ENCODE measurements around the gene TMEM80.
"Not testable (repeated sequence)": the region's sequence is repeated elsewhere in the genome, so short reads cannot be mapped to it uniquely, and the experiment has no call there.

The TMEM80 gene

GRCh38 chr11:686451-687243 is 9.0 kb upstream of the TMEM80 start:
- H3K79me2 ChIP-seq (ENCODE audit: control insufficient read depth, insufficient read depth, low read length): peaks cover 5% of the 10 kb centered on the region
- H2BK5ac ChIP-seq (ENCODE audit: low read length): no peak overlapping the region
- H3K9ac ChIP-seq (ENCODE audit: low read length): no peak overlapping the region
- H3K79me1 ChIP-seq (ENCODE audit: low read length): peaks cover 5% of the 10 kb centered on the region
- H3K23ac ChIP-seq (ENCODE audit: low read length): no peak overlapping the region
- H2BK15ac ChIP-seq (replicated peaks; ENCODE audit: low read depth): no peak overlapping the region
- no peak overlapping the region for H4K8ac ChIP-seq (ENCODE audit: low read depth, low read length)
- WGBS (ENCODE audit: extremely low coverage, insufficient coverage, low lambda C conversion rate): no CpG with 5 or more reads among the region's 30 CpGs
- H3K27ac ChIP-seq (ENCODE audit: low read depth, low read length): no peak overlapping the region
- no peak overlapping the region for H2AK5ac ChIP-seq (ENCODE audit: low read length)
- no peaks in the 10 kb centered on the region for H3K4me1 ChIP-seq (ENCODE audit: control insufficient read depth, low read depth, low read length)
- no peak overlapping the region for H4K5ac ChIP-seq (ENCODE audit: low read length)
- no peak for DNase-seq
- no peak overlapping the region for H3K4ac ChIP-seq (ENCODE audit: low read depth, low read length)
- H2BK120ac ChIP-seq (ENCODE audit: low read depth, low read length): no peak overlapping the region
- H3K18ac ChIP-seq (ENCODE audit: low read length): no peak overlapping the region
- H3K27me3 ChIP-seq (ENCODE audit: insufficient read depth, low read length, poor library complexity): no peaks in the 10 kb centered on the region
- no peak overlapping the region for H3K4me2 ChIP-seq (ENCODE audit: low read length)
- H3K4me3 ChIP-seq (ENCODE audit: low read length): no peak overlapping the region
- H3K56ac ChIP-seq (ENCODE audit: low read length): no peak overlapping the region
- H3K36me3 ChIP-seq (ENCODE audit: control insufficient read depth, insufficient read depth, low read length): peaks cover 16% of the 10 kb centered on the region

- no peak overlapping the region for H3K4ac ChIP-seq (ENCODE audit: low read depth, low read length)
- no peak overlapping the region for H3K9ac ChIP-seq (ENCODE audit: low read length)
- peaks cover 11% of the 10 kb centered on the region for H3K79me2 ChIP-seq (ENCODE audit: control insufficient read depth, insufficient read depth, low read length)
- H3K4me3 ChIP-seq (ENCODE audit: low read length): no peak overlapping the region
- no peak overlapping the region for H3K4me2 ChIP-seq (ENCODE audit: low read length)
- H3K27ac ChIP-seq (ENCODE audit: low read depth, low read length): no peak overlapping the region
- no peaks in the 10 kb centered on the region for H3K4me1 ChIP-seq (ENCODE audit: control insufficient read depth, low read depth, low read length)
- peaks cover 16% of the 10 kb centered on the region for H3K36me3 ChIP-seq (ENCODE audit: control insufficient read depth, insufficient read depth, low read length)
- H3K18ac ChIP-seq (ENCODE audit: low read length): no peak overlapping the region
- H4K8ac ChIP-seq (ENCODE audit: low read depth, low read length): no peak overlapping the region
- no peak overlapping the region for H3K23ac ChIP-seq (ENCODE audit: low read length)
- DNase-seq: no peak
- H3K27me3 ChIP-seq (ENCODE audit: insufficient read depth, low read length, poor library complexity): no peaks in the 10 kb centered on the region
- H2BK120ac ChIP-seq (ENCODE audit: low read depth, low read length): no peak overlapping the region
- H2AK5ac ChIP-seq (ENCODE audit: low read length): no peak overlapping the region
- WGBS (ENCODE audit: extremely low coverage, insufficient coverage, low lambda C conversion rate): no CpG with 5 or more reads among the region's 13 CpGs
- no peak overlapping the region for H4K5ac ChIP-seq (ENCODE audit: low read length)
- no peak overlapping the region for H2BK15ac ChIP-seq (replicated peaks; ENCODE audit: low read depth)
- no peak overlapping the region for H2BK5ac ChIP-seq (ENCODE audit: low read length)
- H3K56ac ChIP-seq (ENCODE audit: low read length): no peak overlapping the region
- peaks cover 7% of the 10 kb centered on the region for H3K79me1 ChIP-seq (ENCODE audit: low read length)
These were observed 7.9 kb upstream of the TMEM80 start for GRCh38 chr11:687751-688150.

- H2AK5ac ChIP-seq (ENCODE audit: low read length): no peak overlapping the region
- no peak overlapping the region for H3K18ac ChIP-seq (ENCODE audit: low read length)
- peaks cover 14% of the 10 kb centered on the region for H3K36me3 ChIP-seq (ENCODE audit: control insufficient read depth, insufficient read depth, low read length)
- no peak overlapping the region for H4K5ac ChIP-seq (ENCODE audit: low read length)
- no CpG with 5 or more reads among the region's 9 CpGs for WGBS (ENCODE audit: extremely low coverage, insufficient coverage, low lambda C conversion rate)
- no peak for DNase-seq
- H3K4me1 ChIP-seq (ENCODE audit: control insufficient read depth, low read depth, low read length): no peaks in the 10 kb centered on the region
- H4K8ac ChIP-seq (ENCODE audit: low read depth, low read length): no peak overlapping the region
- H2BK120ac ChIP-seq (ENCODE audit: low read depth, low read length): no peak overlapping the region
- no peak overlapping the region for H3K23ac ChIP-seq (ENCODE audit: low read length)
- H3K9ac ChIP-seq (ENCODE audit: low read length): no peak overlapping the region
- no peak overlapping the region for H2BK15ac ChIP-seq (replicated peaks; ENCODE audit: low read depth)
- H3K27ac ChIP-seq (ENCODE audit: low read depth, low read length): no peak overlapping the region
- H3K4me3 ChIP-seq (ENCODE audit: low read length): no peak overlapping the region
- peaks cover 11% of the 10 kb centered on the region for H3K79me1 ChIP-seq (ENCODE audit: low read length)
- H3K56ac ChIP-seq (ENCODE audit: low read length): no peak overlapping the region
- no peak overlapping the region for H2BK5ac ChIP-seq (ENCODE audit: low read length)
- peaks cover 19% of the 10 kb centered on the region for H3K79me2 ChIP-seq (ENCODE audit: control insufficient read depth, insufficient read depth, low read length)
- H3K4me2 ChIP-seq (ENCODE audit: low read length): no peak overlapping the region
- H3K27me3 ChIP-seq (ENCODE audit: insufficient read depth, low read length, poor library complexity): no peaks in the 10 kb centered on the region
- no peak overlapping the region for H3K4ac ChIP-seq (ENCODE audit: low read depth, low read length)
These were observed 6.9 kb upstream of the TMEM80 start for GRCh38 chr11:688681-689080.

GRCh38 chr11:689625-690024 is 6.0 kb upstream of the TMEM80 start:
- H2BK5ac ChIP-seq (ENCODE audit: low read length): no peak overlapping the region
- no peaks in the 10 kb centered on the region for H3K4me1 ChIP-seq (ENCODE audit: control insufficient read depth, low read depth, low read length)
- H3K79me2 ChIP-seq (ENCODE audit: control insufficient read depth, insufficient read depth, low read length): peaks cover 24% of the 10 kb centered on the region
- DNase-seq: no peak
- peak overlapping the region; percentile 15 for H3K56ac ChIP-seq (ENCODE audit: low read length)
- no peak overlapping the region for H2AK5ac ChIP-seq (ENCODE audit: low read length)
- no peak overlapping the region for H3K4ac ChIP-seq (ENCODE audit: low read depth, low read length)
- H3K4me3 ChIP-seq (ENCODE audit: low read length): no peak overlapping the region
- H3K36me3 ChIP-seq (ENCODE audit: control insufficient read depth, insufficient read depth, low read length): peaks cover 13% of the 10 kb centered on the region
- no peak overlapping the region for H3K9ac ChIP-seq (ENCODE audit: low read length)
- H3K27me3 ChIP-seq (ENCODE audit: insufficient read depth, low read length, poor library complexity): no peaks in the 10 kb centered on the region
- H2BK120ac ChIP-seq (ENCODE audit: low read depth, low read length): no peak overlapping the region
- peaks cover 11% of the 10 kb centered on the region for H3K79me1 ChIP-seq (ENCODE audit: low read length)
- no peak overlapping the region for H3K4me2 ChIP-seq (ENCODE audit: low read length)
- H3K18ac ChIP-seq (ENCODE audit: low read length): no peak overlapping the region
- no peak overlapping the region for H3K27ac ChIP-seq (ENCODE audit: low read depth, low read length)
- no CpG with 5 or more reads among the region's 7 CpGs for WGBS (ENCODE audit: extremely low coverage, insufficient coverage, low lambda C conversion rate)
- H2BK15ac ChIP-seq (replicated peaks; ENCODE audit: low read depth): no peak overlapping the region
- H3K23ac ChIP-seq (ENCODE audit: low read length): no peak overlapping the region
- H4K8ac ChIP-seq (ENCODE audit: low read depth, low read length): no peak overlapping the region
- no peak overlapping the region for H4K5ac ChIP-seq (ENCODE audit: low read length)

GRCh38 chr11:690244-690643 is 5.4 kb upstream of the TMEM80 start:
- H3K4ac ChIP-seq (ENCODE audit: low read depth, low read length); DNase-seq; H3K18ac ChIP-seq (ENCODE audit: low read length); H2AK5ac ChIP-seq (ENCODE audit: low read length); H2BK15ac ChIP-seq (replicated peaks; ENCODE audit: low read depth); H3K23ac ChIP-seq (ENCODE audit: low read length); H4K5ac ChIP-seq (ENCODE audit: low read length); H3K4me3 ChIP-seq (ENCODE audit: low read length); H2BK5ac ChIP-seq (ENCODE audit: low read length); H3K56ac ChIP-seq (ENCODE audit: low read length); H3K27me3 ChIP-seq (ENCODE audit: insufficient read depth, low read length, poor library complexity); H2BK120ac ChIP-seq (ENCODE audit: low read depth, low read length); H3K9ac ChIP-seq (ENCODE audit: low read length); H3K27ac ChIP-seq (ENCODE audit: low read depth, low read length); H3K4me1 ChIP-seq (ENCODE audit: control insufficient read depth, low read depth, low read length); H4K8ac ChIP-seq (ENCODE audit: low read depth, low read length); H3K4me2 ChIP-seq (ENCODE audit: low read length): not testable (repeated sequence)
- peaks cover 11% of the 10 kb centered on the region for H3K79me1 ChIP-seq (ENCODE audit: low read length)
- peaks cover 24% of the 10 kb centered on the region for H3K79me2 ChIP-seq (ENCODE audit: control insufficient read depth, insufficient read depth, low read length)
- peaks cover 12% of the 10 kb centered on the region for H3K36me3 ChIP-seq (ENCODE audit: control insufficient read depth, insufficient read depth, low read length)
- no CpG with 5 or more reads among the region's 3 CpGs for WGBS (ENCODE audit: extremely low coverage, insufficient coverage, low lambda C conversion rate)
